Measurements from ENCODE around the gene PARVA.

DNA sequence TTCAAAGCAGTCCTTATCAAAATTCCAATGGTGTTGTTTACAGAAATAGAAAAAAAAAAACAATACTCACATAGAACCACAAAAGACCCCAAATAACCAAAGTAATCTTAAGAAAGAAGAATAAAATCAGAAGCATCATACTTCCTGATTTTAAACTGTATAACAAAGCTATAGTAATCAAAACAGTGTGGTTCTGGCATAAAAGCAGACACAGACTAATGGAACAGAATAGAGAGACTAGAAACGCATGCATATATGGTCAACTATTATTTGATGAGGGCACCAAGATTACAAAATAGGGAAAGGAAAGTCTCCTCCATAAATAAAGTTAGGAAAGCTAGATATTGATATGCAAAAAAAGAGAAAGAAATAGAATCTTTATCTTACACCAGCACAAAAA lies 176.8 kb downstream of the PARVA start:
- TF ChIP-seq POLR2A (IDR thresholded peaks at IDR 0.05; ENCODE audit: low read depth, low read length) = no peak
- TF ChIP-seq TAF1 (IDR thresholded peaks at IDR 0.05; ENCODE audit: low read depth, low read length) = no peak
- no peak for TF ChIP-seq POLR2AphosphoS5 (IDR thresholded peaks at IDR 0.05; ENCODE audit: low read depth, low read length)

Data from GM12891 (cell line).